Fibroblast of lung (primary cell): ENCODE measurements around the gene SPP1.

Experiments
- CTCF ChIP-seq, 2 donors: IDR thresholded peaks in 1 of 2; conservative IDR thresholded peaks in 1 of 2; 1 replicate in 1 of 2; 2 replicates in 1 of 2; pipeline ENCODE4 v1.5.1; 2011 to 2012; ENCODE audit warnings: low read length in 2 of 2, control low read depth in 1 of 2, inconsistent platforms in 1 of 2, low read depth in 1 of 2, mild to moderate bottlenecking in 1 of 2
- EZH2 ChIP-seq: IDR thresholded peaks from 2 replicates; pipeline ENCODE4 v1.5.1; 2012; ENCODE audit warnings: low read length, control low read depth, mild to moderate bottlenecking; ENCODE audit errors: missing control alignments

- TF ChIP-seq EZH2, result no peak
- no peak for TF ChIP-seq CTCF (conservative IDR thresholded peaks at IDR 0.05 in 1 of 2, IDR thresholded peaks at IDR 0.05 in 1 of 2; ENCODE audit: low read depth in 1 of 2, low read length in 2 of 2)
Measured at GRCh38 chr4:88006956-88007303, 31.4 kb downstream of the SPP1 start.
